Measurements from ENCODE around the gene DOCK2. TPM values are rescaled to one million over a fixed set of nuclear protein-coding genes. Genes with fewer than 3 reads are reported as not detected.

DOCK2 gene
- total RNA-seq, 5 donors from 2014 or later (not counting 1 experiment from before 2014, with no cell fraction given), result 168 to 303 (median 197) TPM

DNA sequence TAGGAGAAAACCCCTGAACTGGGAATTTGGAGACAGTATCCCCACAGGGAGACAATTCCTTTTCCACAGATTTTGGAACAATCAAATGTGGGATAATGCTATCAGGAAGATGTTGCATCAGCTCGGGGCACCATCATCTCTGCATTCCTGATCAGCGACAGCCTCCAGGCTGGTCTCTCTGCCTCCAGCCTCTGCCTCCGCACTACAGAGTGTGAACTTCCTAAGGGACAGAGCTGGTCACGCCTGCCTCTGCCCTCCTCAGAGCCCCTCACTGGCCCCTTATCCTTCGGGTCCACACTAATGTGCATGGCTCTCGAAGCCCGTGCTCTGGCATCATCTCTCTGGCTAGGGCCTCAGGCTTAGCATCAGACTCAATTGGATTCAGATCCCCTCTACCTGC lies 477.2 kb downstream of the DOCK2 start:
- CTCF ChIA-PET, result interaction anchor here in 1 of 2 donors (0.6 kb wide), 1 partner anchor 111 kb away, joined by 6 read pairs; no protein-coding TSS in a partner anchor
- peaks cover 4 to 12% of the 10 kb centered on the region in 2 donors for H3K27me3 Mint-ChIP-seq

DNA sequence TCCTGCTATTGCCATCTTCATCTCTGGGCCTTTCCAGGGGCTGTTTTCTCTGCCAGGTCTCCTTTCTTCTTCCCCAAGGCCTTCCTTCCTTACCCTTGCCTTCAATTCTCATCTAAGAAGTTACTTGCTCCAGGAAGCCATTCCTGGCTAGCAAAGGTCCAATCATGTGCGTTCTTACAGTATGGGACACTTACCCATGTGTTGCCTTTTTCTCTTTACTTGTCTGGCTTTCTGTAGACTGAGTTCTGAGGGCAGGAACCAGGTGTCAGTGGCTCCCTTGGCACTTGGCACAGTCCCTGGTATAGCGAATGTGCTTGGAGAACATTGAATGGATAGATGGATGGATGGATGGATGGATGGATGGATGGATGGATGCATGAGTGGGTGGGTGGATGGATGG lies 478.9 kb downstream of the DOCK2 start:
- ChIA-PET POLR2A (no interaction called here), CTCF (no interaction called here)
- WGBS (ENCODE audit: insufficient coverage), result 78% methylated on average over 1 of the region's 2 CpGs
- ATAC-seq (replicated peaks in 1 of 4) (no peak), DNase-seq (no peak)
- Histone ChIP-seq H3K27ac (ENCODE audit: low read length) (no peak overlapping the region), H3K4me3 (ENCODE audit: control insufficient read depth in 1 of 2, extremely low read depth in 1 of 2, low read length in 1 of 2) (no peak overlapping the region), H3K9me3 (no peaks in the 10 kb centered on the region), H3K4me1 (ENCODE audit: control insufficient read depth in 1 of 2, extremely low read depth in 1 of 2, insufficient read depth in 2 of 2, low read length in 2 of 2) (no peaks in the 10 kb centered on the region), H3K27me3 (replicated peaks in 1 of 2; ENCODE audit: control insufficient read depth in 2 of 2, extremely low read depth in 1 of 2, insufficient read depth in 2 of 2, low read length in 1 of 2) (peaks cover 0 to 4% of the 10 kb centered on the region in 2 experiments), H3K36me3 (ENCODE audit: control insufficient read depth in 2 of 2, extremely low read depth in 1 of 2, insufficient read depth in 1 of 2, low read length in 1 of 2) (no peaks in the 10 kb centered on the region)
- Mint-ChIP-seq H3K36me3 (no peaks in the 10 kb centered on the region), H3K9me3 (no peaks in the 10 kb centered on the region), H3K27me3 (peaks cover 13 to 18% of the 10 kb centered on the region in 2 donors), H3K4me3 (no peak overlapping the region), H3K27ac (no peak overlapping the region), H3K4me1 (no peaks in the 10 kb centered on the region)

More for the DNA sequence above, 477.2 kb downstream of the DOCK2 start:
- H3K4me1 ChIP-seq (ENCODE audit: control insufficient read depth in 1 of 2, extremely low read depth in 1 of 2, insufficient read depth in 2 of 2, low read length in 2 of 2), result no peaks in the 10 kb centered on the region
- Mint-ChIP-seq H3K27ac (no peak overlapping the region), H3K4me3 (no peak overlapping the region), H3K9me3 (no peaks in the 10 kb centered on the region), H3K4me1 (no peaks in the 10 kb centered on the region), H3K36me3 (no peaks in the 10 kb centered on the region)
- ATAC-seq (replicated peaks in 1 of 4), result no peak
- H3K4me3 ChIP-seq (ENCODE audit: control insufficient read depth in 1 of 2, extremely low read depth in 1 of 2, low read length in 1 of 2), result no peak overlapping the region
- WGBS (ENCODE audit: insufficient coverage), result 79% methylated on average over 7 of the region's 7 CpGs
- POLR2A ChIA-PET, result no interaction called here
- no peaks in the 10 kb centered on the region for H3K9me3 ChIP-seq
- H3K27ac ChIP-seq (ENCODE audit: low read length), result no peak overlapping the region
- no peak for DNase-seq
- peaks cover 0 to 6% of the 10 kb centered on the region in 2 experiments for H3K27me3 ChIP-seq (replicated peaks in 1 of 2; ENCODE audit: control insufficient read depth in 2 of 2, extremely low read depth in 1 of 2, insufficient read depth in 2 of 2, low read length in 1 of 2)
- no peaks in the 10 kb centered on the region for H3K36me3 ChIP-seq (ENCODE audit: control insufficient read depth in 2 of 2, extremely low read depth in 1 of 2, insufficient read depth in 1 of 2, low read length in 1 of 2)

- Mint-ChIP-seq H3K27me3 (peaks cover 10 to 20% of the 10 kb centered on the region in 2 donors), H3K4me1 (no peaks in the 10 kb centered on the region), H3K4me3 (no peak overlapping the region), H3K27ac (no peak overlapping the region), H3K9me3 (no peaks in the 10 kb centered on the region), H3K36me3 (no peaks in the 10 kb centered on the region)
- no peaks in the 10 kb centered on the region for H3K27me3 ChIP-seq (replicated peaks in 1 of 2; ENCODE audit: control insufficient read depth in 2 of 2, extremely low read depth in 1 of 2, insufficient read depth in 2 of 2, low read length in 1 of 2)
- POLR2A ChIA-PET, result interaction anchor here in 1 of 2 donors (0.6 kb wide), 1 partner anchor 537 kb away, joined by 3 read pairs; no protein-coding TSS in a partner anchor
- no peak overlapping the region for H3K4me3 ChIP-seq (ENCODE audit: control insufficient read depth in 1 of 2, extremely low read depth in 1 of 2, low read length in 1 of 2)
- no peak overlapping the region for H3K27ac ChIP-seq (ENCODE audit: low read length)
- ATAC-seq (replicated peaks in 1 of 4) (no peak), DNase-seq (no peak)
- CTCF ChIA-PET, result no interaction called here
- no peaks in the 10 kb centered on the region for H3K36me3 ChIP-seq (ENCODE audit: control insufficient read depth in 2 of 2, extremely low read depth in 1 of 2, insufficient read depth in 1 of 2, low read length in 1 of 2)
- H3K9me3 ChIP-seq, result no peaks in the 10 kb centered on the region
- WGBS (ENCODE audit: insufficient coverage), result 82% methylated on average over 1 of the region's 2 CpGs
- no peaks in the 10 kb centered on the region for H3K4me1 ChIP-seq (ENCODE audit: control insufficient read depth in 1 of 2, extremely low read depth in 1 of 2, insufficient read depth in 2 of 2, low read length in 2 of 2)
Measured at GRCh38 chr5:170117736-170118135, 480.7 kb downstream of the DOCK2 start.

DNA sequence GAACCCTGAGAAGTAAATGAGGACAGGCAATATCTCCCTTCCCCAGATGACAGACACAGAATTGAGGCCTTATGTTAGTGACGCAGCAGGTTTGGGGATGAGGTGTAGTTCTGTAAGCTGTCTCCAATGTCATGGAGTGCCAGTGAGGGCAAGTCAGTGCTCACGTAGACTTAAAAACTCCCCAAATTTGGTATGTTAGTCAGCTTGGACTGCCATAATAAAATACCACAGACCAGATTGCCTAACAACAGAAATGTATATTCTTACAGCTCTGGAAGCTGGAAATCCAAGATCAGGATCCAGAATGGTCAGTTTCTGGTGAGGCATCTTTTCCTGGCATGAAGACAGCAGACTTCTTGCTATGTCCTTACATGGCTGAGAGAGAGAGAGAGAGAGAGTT lies 483.5 kb downstream of the DOCK2 start:
- H3K36me3 ChIP-seq (ENCODE audit: control insufficient read depth in 2 of 2, extremely low read depth in 1 of 2, insufficient read depth in 1 of 2, low read length in 1 of 2), result no peaks in the 10 kb centered on the region
- H3K4me3 Mint-ChIP-seq, result no peak overlapping the region
- peaks cover 0 to 7% of the 10 kb centered on the region in 2 experiments for H3K27me3 ChIP-seq (replicated peaks in 1 of 2; ENCODE audit: control insufficient read depth in 2 of 2, extremely low read depth in 1 of 2, insufficient read depth in 2 of 2, low read length in 1 of 2)
- ATAC-seq (replicated peaks in 1 of 4) (no peak), DNase-seq (no peak)
- ChIA-PET POLR2A (no interaction called here), CTCF (no interaction called here)
- peaks cover 0 to 4% (median 0%) of the 10 kb centered on the region in 3 donors for H3K9me3 Mint-ChIP-seq
- H3K4me1 ChIP-seq (ENCODE audit: control insufficient read depth in 1 of 2, extremely low read depth in 1 of 2, insufficient read depth in 2 of 2, low read length in 2 of 2), result no peaks in the 10 kb centered on the region
- WGBS (ENCODE audit: insufficient coverage), result no CpG with 5 or more reads among the region's 2 CpGs
- no peak overlapping the region for H3K4me3 ChIP-seq (ENCODE audit: control insufficient read depth in 1 of 2, extremely low read depth in 1 of 2, low read length in 1 of 2)
- no peaks in the 10 kb centered on the region for H3K4me1 Mint-ChIP-seq
- no peak overlapping the region for H3K27ac ChIP-seq (ENCODE audit: low read length)
- H3K36me3 Mint-ChIP-seq, result no peaks in the 10 kb centered on the region
- peaks cover 18 to 20% of the 10 kb centered on the region in 2 donors for H3K27me3 Mint-ChIP-seq
- no peak overlapping the region for H3K27ac Mint-ChIP-seq
- no peaks in the 10 kb centered on the region for H3K9me3 ChIP-seq

DNA sequence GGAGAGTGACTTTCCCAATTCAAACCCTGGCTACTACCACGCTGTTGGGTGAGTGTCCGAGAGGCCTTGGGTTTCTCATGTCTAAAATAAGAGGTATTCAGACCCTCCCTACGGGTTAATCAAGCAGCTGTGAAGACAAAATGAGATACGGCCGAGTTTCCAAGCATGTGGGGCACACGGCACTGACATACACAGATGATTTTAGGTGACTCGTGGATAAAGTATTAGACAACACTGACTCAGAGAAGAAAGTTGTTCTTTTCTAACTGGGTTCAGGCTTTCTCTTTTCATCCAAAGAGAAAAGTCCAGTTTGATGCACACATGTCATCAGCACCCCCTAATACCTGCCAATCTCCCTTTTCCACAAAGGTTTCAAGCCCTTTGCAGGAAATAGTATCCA lies 484.2 kb downstream of the DOCK2 start:
- Mint-ChIP-seq H3K27ac (no peak overlapping the region), H3K4me3 (no peak overlapping the region), H3K9me3 (peaks cover 5 to 12% (median 7%) of the 10 kb centered on the region in 3 donors), H3K4me1 (no peaks in the 10 kb centered on the region), H3K27me3 (peaks cover 19 to 28% of the 10 kb centered on the region in 2 donors), H3K36me3 (no peaks in the 10 kb centered on the region)
- ChIA-PET POLR2A (no interaction called here), CTCF (no interaction called here)
- DNase-seq (no peak), ATAC-seq (replicated peaks in 1 of 4) (no peak)
- H3K9me3 ChIP-seq, result peaks cover 2% of the 10 kb centered on the region
- WGBS (ENCODE audit: insufficient coverage), result no CpG with 5 or more reads among the region's 7 CpGs
- no peak overlapping the region for H3K27ac ChIP-seq (ENCODE audit: low read length)
- no peaks in the 10 kb centered on the region for H3K36me3 ChIP-seq (ENCODE audit: control insufficient read depth in 2 of 2, extremely low read depth in 1 of 2, insufficient read depth in 1 of 2, low read length in 1 of 2)
- H3K27me3 ChIP-seq (replicated peaks in 1 of 2; ENCODE audit: control insufficient read depth in 2 of 2, extremely low read depth in 1 of 2, insufficient read depth in 2 of 2, low read length in 1 of 2), result peaks cover 0 to 7% of the 10 kb centered on the region in 2 experiments
- no peaks in the 10 kb centered on the region for H3K4me1 ChIP-seq (ENCODE audit: control insufficient read depth in 1 of 2, extremely low read depth in 1 of 2, insufficient read depth in 2 of 2, low read length in 2 of 2)
- no peak overlapping the region for H3K4me3 ChIP-seq (ENCODE audit: control insufficient read depth in 1 of 2, extremely low read depth in 1 of 2, low read length in 1 of 2)

DNA sequence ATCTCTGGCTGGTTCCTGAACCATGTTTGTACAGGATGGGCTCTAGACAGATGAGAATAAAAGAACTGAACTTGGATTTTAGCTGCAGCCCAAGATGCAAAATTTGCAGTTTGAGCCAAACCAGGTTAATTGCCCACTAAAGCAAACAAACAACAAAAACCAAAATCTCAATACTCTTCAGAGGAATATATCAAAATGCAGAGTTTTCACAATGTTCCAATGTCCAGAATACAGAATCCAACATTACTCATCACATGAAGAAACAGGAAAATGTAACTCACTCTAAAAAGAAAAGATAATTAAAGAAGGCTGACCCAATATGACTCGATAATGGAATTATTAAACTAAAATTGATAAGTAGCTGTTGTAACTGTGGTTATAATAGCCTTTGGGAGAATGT lies 489.0 kb downstream of the DOCK2 start:
- Histone ChIP-seq H3K4me3 (ENCODE audit: control insufficient read depth in 1 of 2, extremely low read depth in 1 of 2, low read length in 1 of 2) (no peak overlapping the region), H3K27ac (ENCODE audit: low read length) (no peak overlapping the region), H3K4me1 (ENCODE audit: control insufficient read depth in 1 of 2, extremely low read depth in 1 of 2, insufficient read depth in 2 of 2, low read length in 2 of 2) (no peaks in the 10 kb centered on the region), H3K9me3 (peaks cover 5% of the 10 kb centered on the region), H3K27me3 (replicated peaks in 1 of 2; ENCODE audit: control insufficient read depth in 2 of 2, extremely low read depth in 1 of 2, insufficient read depth in 2 of 2, low read length in 1 of 2) (peaks cover 0 to 7% of the 10 kb centered on the region in 2 experiments), H3K36me3 (ENCODE audit: control insufficient read depth in 2 of 2, extremely low read depth in 1 of 2, insufficient read depth in 1 of 2, low read length in 1 of 2) (no peaks in the 10 kb centered on the region)
- no peak overlapping the region for H3K27ac Mint-ChIP-seq
- ATAC-seq (replicated peaks in 1 of 4) (no peak), DNase-seq (no peak)
- H3K4me3 Mint-ChIP-seq, result no peak overlapping the region
- CTCF ChIA-PET, result interaction anchor here (0.5 to 0.6 kb wide), 2 partner anchors 58 to 290 kb away, joined by 3 read pairs; no protein-coding TSS in a partner anchor
- peaks cover 27 to 29% of the 10 kb centered on the region in 2 donors for H3K27me3 Mint-ChIP-seq
- 100% methylated on average over 1 of the region's 1 CpG for WGBS (ENCODE audit: insufficient coverage)
- POLR2A ChIA-PET, result no interaction called here
- H3K9me3 Mint-ChIP-seq, result peaks cover 5 to 23% (median 13%) of the 10 kb centered on the region in 3 donors
- no peaks in the 10 kb centered on the region for H3K4me1 Mint-ChIP-seq
- no peaks in the 10 kb centered on the region for H3K36me3 Mint-ChIP-seq

GRCh38 chr5:170126626-170127025 lies 489.6 kb downstream of the DOCK2 start:
- Mint-ChIP-seq H3K9me3 (peaks cover 5 to 23% (median 13%) of the 10 kb centered on the region in 3 donors), H3K27ac (no peak overlapping the region), H3K4me1 (no peaks in the 10 kb centered on the region), H3K4me3 (no peak overlapping the region), H3K27me3 (peaks cover 26 to 29% of the 10 kb centered on the region in 2 donors), H3K36me3 (no peaks in the 10 kb centered on the region)
- ATAC-seq (replicated peaks in 1 of 4) (no peak), DNase-seq (no peak)
- Histone ChIP-seq H3K4me1 (ENCODE audit: control insufficient read depth in 1 of 2, extremely low read depth in 1 of 2, insufficient read depth in 2 of 2, low read length in 2 of 2) (no peaks in the 10 kb centered on the region), H3K27me3 (replicated peaks in 1 of 2; ENCODE audit: control insufficient read depth in 2 of 2, extremely low read depth in 1 of 2, insufficient read depth in 2 of 2, low read length in 1 of 2) (peaks cover 0 to 7% of the 10 kb centered on the region in 2 experiments), H3K36me3 (ENCODE audit: control insufficient read depth in 2 of 2, extremely low read depth in 1 of 2, insufficient read depth in 1 of 2, low read length in 1 of 2) (no peaks in the 10 kb centered on the region), H3K4me3 (ENCODE audit: control insufficient read depth in 1 of 2, extremely low read depth in 1 of 2, low read length in 1 of 2) (no peak overlapping the region), H3K27ac (ENCODE audit: low read length) (no peak overlapping the region), H3K9me3 (peaks cover 5% of the 10 kb centered on the region)
- CTCF ChIA-PET, result interaction anchor here in 1 of 2 donors (0.6 kb wide), 1 partner anchor 58 kb away, joined by 3 read pairs; no protein-coding TSS in a partner anchor
- POLR2A ChIA-PET, result no interaction called here
- WGBS (ENCODE audit: insufficient coverage), result no CpG with 5 or more reads among the region's 1 CpG
